Measurements from ENCODE around the gene ARHGEF16. TPM values are rescaled to one million over a fixed set of nuclear protein-coding genes. Genes with fewer than 3 reads are reported as not detected.

Gene ARHGEF16
- total RNA-seq, 4 donors from 2014 or later: 0.20 to 1.2 (median 0.63) TPM

GRCh38 chr1:3425486-3426215 lies 28.8 kb upstream of the ARHGEF16 start:
- no peaks in the 10 kb centered on the region for H3K4me1 ChIP-seq
- H3K27me3 ChIP-seq: peaks cover 3 to 10% (median 4%) of the 10 kb centered on the region in 3 donors
- in situ Hi-C loops (cut with MboI; ENCODE audit: low sequenced_read_pairs in 4 of 4) (loop anchor here in 2 of 4 donors (10.0 kb wide), 1 partner anchor 421 kb away; no protein-coding TSS in a partner anchor), intact Hi-C loops (cut with DNase I; ENCODE audit: low total_unique reads) (loop anchor here (10.0 kb wide), 1 partner anchor 141 kb away; no protein-coding TSS in a partner anchor)
- no peak for DNase-seq
- no peak for TF ChIP-seq CTCF (IDR thresholded peaks at IDR 0.05 in 4 of 5, conservative IDR thresholded peaks at IDR 0.05 in 1 of 5)
- no peak for TF ChIP-seq POLR2A (IDR thresholded peaks at IDR 0.05)
- H3K27ac ChIP-seq: no peak overlapping the region
- no peaks in the 10 kb centered on the region for H3K9me3 ChIP-seq
- H3K36me3 ChIP-seq: no peaks in the 10 kb centered on the region
- H3K4me3 ChIP-seq: no peak overlapping the region
- no peak for ATAC-seq

GRCh38 chr1:3426956-3427535 lies 27.4 kb upstream of the ARHGEF16 start:
- Histone ChIP-seq H3K4me1 (no peaks in the 10 kb centered on the region), H3K27me3 (peaks cover 0 to 5% (median 0%) of the 10 kb centered on the region in 3 donors), H3K36me3 (no peaks in the 10 kb centered on the region), H3K9me3 (no peaks in the 10 kb centered on the region), H3K4me3 (no peak overlapping the region), H3K27ac (no peak overlapping the region)
- DNase-seq: no peak
- in situ Hi-C loops (cut with MboI; ENCODE audit: low sequenced_read_pairs in 4 of 4) (loop anchor here in 2 of 4 donors (10.0 kb wide), 1 partner anchor 422 kb away; no protein-coding TSS in a partner anchor), intact Hi-C loops (cut with DNase I; ENCODE audit: low total_unique reads) (loop anchor here (10.0 kb wide), 1 partner anchor 142 kb away; no protein-coding TSS in a partner anchor)
- TF ChIP-seq POLR2A (IDR thresholded peaks at IDR 0.05) (no peak), CTCF (IDR thresholded peaks at IDR 0.05 in 4 of 5, conservative IDR thresholded peaks at IDR 0.05 in 1 of 5) (no peak)
- no peak for ATAC-seq

GRCh38 chr1:3427711-3428704 lies 26.5 kb upstream of the ARHGEF16 start:
- in situ Hi-C loops (cut with MboI; ENCODE audit: low sequenced_read_pairs in 4 of 4) (loop anchor here in 2 of 4 donors (10.0 kb wide), 1 partner anchor 423 kb away; no protein-coding TSS in a partner anchor), intact Hi-C loops (cut with DNase I; ENCODE audit: low total_unique reads) (loop anchor here (10.0 kb wide), 1 partner anchor 143 kb away; no protein-coding TSS in a partner anchor)
- ATAC-seq (no peak), DNase-seq (no peak)
- Histone ChIP-seq H3K9me3 (no peaks in the 10 kb centered on the region), H3K36me3 (no peaks in the 10 kb centered on the region), H3K4me3 (no peak overlapping the region), H3K4me1 (no peaks in the 10 kb centered on the region), H3K27me3 (peaks cover 0 to 12% (median 2%) of the 10 kb centered on the region in 3 donors), H3K27ac (no peak overlapping the region)
- no peak for TF ChIP-seq POLR2A (IDR thresholded peaks at IDR 0.05)
- no peak for TF ChIP-seq CTCF (IDR thresholded peaks at IDR 0.05 in 4 of 5, conservative IDR thresholded peaks at IDR 0.05 in 1 of 5)

GRCh38 chr1:3428899-3429298 lies 25.6 kb upstream of the ARHGEF16 start:
- Histone ChIP-seq H3K36me3 (no peaks in the 10 kb centered on the region), H3K9me3 (no peaks in the 10 kb centered on the region), H3K4me3 (no peak overlapping the region), H3K4me1 (no peaks in the 10 kb centered on the region), H3K27ac (no peak overlapping the region), H3K27me3 (peaks cover 0 to 12% (median 2%) of the 10 kb centered on the region in 3 donors)
- intact Hi-C loops (cut with DNase I; ENCODE audit: low total_unique reads) (loop anchor here (10.0 kb wide), 1 partner anchor 144 kb away; no protein-coding TSS in a partner anchor), in situ Hi-C loops (cut with MboI; ENCODE audit: low sequenced_read_pairs in 4 of 4) (loop anchor here in 2 of 4 donors (10.0 kb wide), 1 partner anchor 424 kb away; no protein-coding TSS in a partner anchor)
- no peak for DNase-seq
- TF ChIP-seq POLR2A (IDR thresholded peaks at IDR 0.05): no peak
- no peak for TF ChIP-seq CTCF (IDR thresholded peaks at IDR 0.05 in 4 of 5, conservative IDR thresholded peaks at IDR 0.05 in 1 of 5)
- ATAC-seq: no peak

Measured in gastrocnemius medialis (tissue), 4 donors.